CD4-positive, CD25-positive, alpha-beta regulatory T cell (primary cell): ENCODE data around the gene MRTFB. TPM values are rescaled to one million over a fixed set of nuclear protein-coding genes. Genes with fewer than 3 reads are reported as not detected.

Source experiments
- ATAC-seq, 2 donors: fragments of 150-1000 bp; cut with Tn5 transposase; one replicate each; pipeline ENCODE4 v1.10.0; 2021; ENCODE audit warnings: low read depth in 2 of 2, moderate number of reproducible peaks in 2 of 2, moderate library complexity in 1 of 2
- DNase-seq, 3 donors: peaks; one replicate each; pipeline versions ENCODE4 v3.0.0 to v3.0.0-alpha.2; 2012 to 2022; ENCODE audit warnings: mixed read lengths in 1 of 3
- H3K27ac ChIP-seq: one replicate; pipeline ENCODE4 v1.7.0; 2013; ENCODE audit warnings: mild to moderate bottlenecking, low read length; ENCODE audit not compliant: insufficient read depth, poor library complexity, severe bottlenecking
- H3K27me3 ChIP-seq: one replicate; pipeline ENCODE4 v1.7.0; 2013; ENCODE audit warnings: low read length; ENCODE audit not compliant: control insufficient read depth, insufficient read depth
- H3K36me3 ChIP-seq: one replicate; pipeline ENCODE4 v1.7.0; 2013; ENCODE audit warnings: mild to moderate bottlenecking, low read length, moderate library complexity; ENCODE audit not compliant: control insufficient read depth, insufficient read depth
- H3K4me1 ChIP-seq: 2 replicates; pipeline ENCODE4 v1.7.0; 2013; ENCODE audit warnings: mild to moderate bottlenecking, low read length; ENCODE audit not compliant: insufficient read depth, control insufficient read depth, poor library complexity, severe bottlenecking
- H3K4me3 ChIP-seq: one replicate; pipeline ENCODE4 v1.7.0; 2013; ENCODE audit warnings: low read depth, mild to moderate bottlenecking, low read length, moderate library complexity
- H3K9me3 ChIP-seq, 2 experiments: 1 replicate in 1 of 2; 2 replicates in 1 of 2; pipeline ENCODE4 v1.7.0; 2013; ENCODE audit warnings: low read length in 2 of 2, mild to moderate bottlenecking in 1 of 2, moderate library complexity in 1 of 2; ENCODE audit not compliant: control insufficient read depth in 2 of 2
- H3K27ac Mint-ChIP-seq, 3 donors: one replicate each; pipeline ENCODE4 v1.8.0; 2020 to 2022; ENCODE audit warnings: mild to moderate bottlenecking in 3 of 3, mixed read lengths in 3 of 3, moderate library complexity in 2 of 3
- H3K27me3 Mint-ChIP-seq: one replicate; pipeline ENCODE4 v1.8.0; 2022; ENCODE audit warnings: mild to moderate bottlenecking, mixed read lengths
- H3K36me3 Mint-ChIP-seq: one replicate; pipeline ENCODE4 v1.8.0; 2020; ENCODE audit warnings: mixed read lengths
- H3K4me1 Mint-ChIP-seq, 4 donors: one replicate each; pipeline ENCODE4 v1.8.0; 2020 to 2022; ENCODE audit warnings: mixed read lengths in 4 of 4, mild to moderate bottlenecking in 1 of 4
- H3K4me3 Mint-ChIP-seq, 4 donors: one replicate each; pipeline ENCODE4 v1.8.0; 2020 to 2022; ENCODE audit warnings: mild to moderate bottlenecking in 4 of 4, mixed read lengths in 4 of 4, moderate library complexity in 3 of 4
- H3K9me3 Mint-ChIP-seq, 7 donors: one replicate each; pipeline ENCODE4 v1.8.0; 2020 to 2022; ENCODE audit warnings: mixed read lengths in 7 of 7, mild to moderate bottlenecking in 3 of 7, moderate library complexity in 2 of 7
- polyA plus RNA-seq, 4 donors: library from polyadenylated mRNA; unstranded; fragments of 300-500 nt; fragmentation: Illumina TruSeq; gene quantifications; one replicate each; pipeline ENCODE4 v1.2.3, GENCODE V29; 2021
- total RNA-seq: library from RNA; stranded (reverse); gene quantifications from one replicate; pipeline ENCODE4 v1.2.3, GENCODE V29; 2022

Gene MRTFB
- total and polyA plus RNA-seq, 5 donors from 2014 or later, result 3.2 to 21.9 (median 4.4) TPM

- no peaks in the 10 kb centered on the region for H3K36me3 ChIP-seq
- peak in 1 of 2 donors; percentile 39 for ATAC-seq
- no peaks in the 10 kb centered on the region for H3K36me3 Mint-ChIP-seq
- no peak overlapping the region for H3K4me3 ChIP-seq
- H3K27ac Mint-ChIP-seq, result peak overlapping the region in 2 of 3 donors; percentile 12 to 51
- H3K9me3 Mint-ChIP-seq, result no peaks in the 10 kb centered on the region
- peaks cover 22 to 44% (median 30%) of the 10 kb centered on the region in 4 donors for H3K4me1 Mint-ChIP-seq
- H3K4me3 Mint-ChIP-seq, result no peak overlapping the region
- H3K4me1 ChIP-seq, result no peaks in the 10 kb centered on the region
- DNase-seq, result peak in 1 of 3 donors; percentile 23
- H3K27me3 Mint-ChIP-seq, result no peaks in the 10 kb centered on the region
- H3K9me3 ChIP-seq, result no peaks in the 10 kb centered on the region
- H3K27me3 ChIP-seq, result no peaks in the 10 kb centered on the region
- no peak overlapping the region for H3K27ac ChIP-seq
Measured at GRCh38 chr16:14109077-14109775, 38.1 kb downstream of the MRTFB start.

GRCh38 chr16:14109782-14110727, 38.9 kb downstream of the MRTFB start:
- Histone ChIP-seq H3K4me1 (no peaks in the 10 kb centered on the region), H3K9me3 (no peaks in the 10 kb centered on the region), H3K27me3 (no peaks in the 10 kb centered on the region), H3K36me3 (peaks cover 5% of the 10 kb centered on the region), H3K27ac (no peak overlapping the region), H3K4me3 (no peak overlapping the region)
- Mint-ChIP-seq H3K4me3 (no peak overlapping the region), H3K27me3 (no peaks in the 10 kb centered on the region), H3K36me3 (no peaks in the 10 kb centered on the region), H3K27ac (peak overlapping the region in 2 of 3 donors; percentile 12 to 76), H3K4me1 (peaks cover 22 to 41% (median 31%) of the 10 kb centered on the region in 4 donors), H3K9me3 (no peaks in the 10 kb centered on the region)
- ATAC-seq (no peak), DNase-seq (no peak)

GRCh38 chr16:14110728-14111251, 39.7 kb downstream of the MRTFB start:
- ATAC-seq, result no peak
- no peaks in the 10 kb centered on the region for H3K27me3 Mint-ChIP-seq
- H3K4me1 ChIP-seq, result no peaks in the 10 kb centered on the region
- no peak overlapping the region for H3K4me3 Mint-ChIP-seq
- H3K36me3 Mint-ChIP-seq, result peaks cover 1% of the 10 kb centered on the region
- no peak overlapping the region for H3K27ac ChIP-seq
- peaks cover 22 to 41% (median 33%) of the 10 kb centered on the region in 4 donors for H3K4me1 Mint-ChIP-seq
- no peak for DNase-seq
- H3K9me3 ChIP-seq, result no peaks in the 10 kb centered on the region
- no peak overlapping the region for H3K4me3 ChIP-seq
- H3K27ac Mint-ChIP-seq, result peak overlapping the region in 1 of 3 donors; percentile 76
- H3K27me3 ChIP-seq, result no peaks in the 10 kb centered on the region
- H3K9me3 Mint-ChIP-seq, result no peaks in the 10 kb centered on the region
- peaks cover 5% of the 10 kb centered on the region for H3K36me3 ChIP-seq

GRCh38 chr16:14111713-14112538, 40.8 kb downstream of the MRTFB start:
- H3K4me3 Mint-ChIP-seq, result no peak overlapping the region
- H3K36me3 Mint-ChIP-seq, result peaks cover 4% of the 10 kb centered on the region
- peaks cover 5% of the 10 kb centered on the region for H3K36me3 ChIP-seq
- no peaks in the 10 kb centered on the region for H3K4me1 ChIP-seq
- no peak overlapping the region for H3K27ac ChIP-seq
- no peaks in the 10 kb centered on the region for H3K9me3 Mint-ChIP-seq
- no peak for DNase-seq
- H3K27me3 Mint-ChIP-seq, result no peaks in the 10 kb centered on the region
- H3K27me3 ChIP-seq, result no peaks in the 10 kb centered on the region
- peak overlapping the region in 2 of 3 donors; percentile 32 to 49 for H3K27ac Mint-ChIP-seq
- H3K4me3 ChIP-seq, result no peak overlapping the region
- peaks cover 22 to 37% (median 33%) of the 10 kb centered on the region in 4 donors for H3K4me1 Mint-ChIP-seq
- ATAC-seq, result no peak
- no peaks in the 10 kb centered on the region for H3K9me3 ChIP-seq

GRCh38 chr16:14112539-14112856, 41.4 kb downstream of the MRTFB start:
- no peaks in the 10 kb centered on the region for H3K9me3 ChIP-seq
- no peaks in the 10 kb centered on the region for H3K4me1 ChIP-seq
- Mint-ChIP-seq H3K4me3 (no peak overlapping the region), H3K27ac (no peak overlapping the region), H3K9me3 (no peaks in the 10 kb centered on the region), H3K27me3 (no peaks in the 10 kb centered on the region), H3K4me1 (peaks cover 22 to 33% (median 31%) of the 10 kb centered on the region in 4 donors), H3K36me3 (peaks cover 4% of the 10 kb centered on the region)
- ATAC-seq (no peak), DNase-seq (no peak)
- no peaks in the 10 kb centered on the region for H3K27me3 ChIP-seq
- no peak overlapping the region for H3K27ac ChIP-seq
- no peak overlapping the region for H3K4me3 ChIP-seq
- peaks cover 5% of the 10 kb centered on the region for H3K36me3 ChIP-seq

GRCh38 chr16:14113344-14113743, 42.2 kb downstream of the MRTFB start:
- H3K27me3 Mint-ChIP-seq, result no peaks in the 10 kb centered on the region
- ATAC-seq (no peak), DNase-seq (no peak)
- H3K4me1 Mint-ChIP-seq, result peaks cover 22 to 28% (median 27%) of the 10 kb centered on the region in 4 donors
- Histone ChIP-seq H3K27me3 (no peaks in the 10 kb centered on the region), H3K9me3 (no peaks in the 10 kb centered on the region), H3K27ac (no peak overlapping the region), H3K4me1 (no peaks in the 10 kb centered on the region), H3K36me3 (peaks cover 5% of the 10 kb centered on the region), H3K4me3 (no peak overlapping the region)
- peaks cover 4% of the 10 kb centered on the region for H3K36me3 Mint-ChIP-seq
- no peak overlapping the region for H3K27ac Mint-ChIP-seq
- no peaks in the 10 kb centered on the region for H3K9me3 Mint-ChIP-seq
- no peak overlapping the region for H3K4me3 Mint-ChIP-seq

- Mint-ChIP-seq H3K4me1 (peaks cover 4 to 21% (median 17%) of the 10 kb centered on the region in 4 donors), H3K4me3 (no peak overlapping the region), H3K27me3 (no peaks in the 10 kb centered on the region), H3K9me3 (peaks cover 0 to 6% (median 0%) of the 10 kb centered on the region in 7 donors), H3K27ac (no peak overlapping the region), H3K36me3 (peaks cover 19% of the 10 kb centered on the region)
- Histone ChIP-seq H3K36me3 (peaks cover 5% of the 10 kb centered on the region), H3K27me3 (no peaks in the 10 kb centered on the region), H3K27ac (no peak overlapping the region), H3K4me3 (no peak overlapping the region), H3K9me3 (no peaks in the 10 kb centered on the region), H3K4me1 (no peaks in the 10 kb centered on the region)
- DNase-seq (no peak), ATAC-seq (no peak)
Measured at GRCh38 chr16:14117051-14117450, 45.9 kb downstream of the MRTFB start.
